Keratinocyte (primary cell): ENCODE data around the gene RHOT1. TPM values are rescaled to one million over a fixed set of nuclear protein-coding genes. Genes with fewer than 3 reads are reported as not detected.
"Not testable (repeated sequence)": the region's sequence is repeated elsewhere in the genome, so short reads cannot be mapped to it uniquely, and the experiment has no call there.

ENCODE experiments used
- DNase-seq: peaks from one replicate; pipeline ENCODE4 v3.0.0-alpha.2; 2011; ENCODE audit warnings: low read depth, missing footprints, low spot score
- FAIRE-seq: peaks from 2 replicates; lab custom pipeline; 2011; peaks lifted over from hg19 to GRCh38; lab: Jason Lieb, UNC
- H2AFZ ChIP-seq: 2 replicates; pipeline ENCODE4 v1.6.0; 2012; ENCODE audit warnings: low read length, control low read depth, inconsistent platforms; ENCODE audit not compliant: control insufficient read depth
- H3K27ac ChIP-seq: 2 replicates; pipeline ENCODE4 v1.5.1; 2011; ENCODE audit warnings: low read length; ENCODE audit not compliant: control insufficient read depth, insufficient read depth
- H3K27me3 ChIP-seq: 3 replicates; pipeline ENCODE4 v1.6.0; 2011; ENCODE audit warnings: low read length; ENCODE audit not compliant: control insufficient read depth, insufficient read depth; ENCODE audit errors: extremely low read depth
- H3K36me3 ChIP-seq, 2 experiments: 2 replicates in 1 of 2; 3 replicates in 1 of 2; pipeline ENCODE4 v1.5.1; 2011; ENCODE audit warnings: low read length in 2 of 2, mild to moderate bottlenecking in 1 of 2; ENCODE audit not compliant: control insufficient read depth in 2 of 2, insufficient read depth in 2 of 2; ENCODE audit errors: extremely low read depth in 1 of 2
- H3K4me1 ChIP-seq: 3 replicates; pipeline ENCODE4 v1.5.1; 2011; ENCODE audit warnings: low read length; ENCODE audit not compliant: control insufficient read depth, insufficient read depth; ENCODE audit errors: extremely low read depth
- H3K4me2 ChIP-seq: 3 replicates; pipeline ENCODE4 v1.6.0; 2011; ENCODE audit warnings: low read depth, low read length; ENCODE audit not compliant: control insufficient read depth, insufficient read depth; ENCODE audit errors: extremely low read depth
- H3K4me3 ChIP-seq, 3 experiments: fragments of 200-600 bp in 1 of 3; sonication (generic) in 1 of 3; 2 replicates in 2 of 3; 3 replicates in 1 of 3; pipeline ENCODE4 v1.5.1; 2011 to 2016; ENCODE audit warnings: low read length in 3 of 3, mild to moderate bottlenecking in 3 of 3, control low read depth in 2 of 3, inconsistent platforms in 1 of 3, low read depth in 1 of 3, mixed read lengths in 1 of 3, mixed run types in 1 of 3, moderate library complexity in 1 of 3; ENCODE audit not compliant: control insufficient read depth in 2 of 3, insufficient read depth in 2 of 3; ENCODE audit errors: extremely low read depth in 1 of 3
- H3K79me2 ChIP-seq: 2 replicates; pipeline ENCODE4 v1.6.0; 2012; ENCODE audit warnings: low read length; ENCODE audit not compliant: control insufficient read depth, insufficient read depth
- H3K9ac ChIP-seq: 3 replicates; pipeline ENCODE4 v1.6.0; 2011; ENCODE audit warnings: low read length; ENCODE audit not compliant: control insufficient read depth, insufficient read depth; ENCODE audit errors: extremely low read depth
- H3K9me1 ChIP-seq: 3 replicates; pipeline ENCODE4 v1.6.0; 2011; ENCODE audit warnings: low read length; ENCODE audit not compliant: control insufficient read depth, insufficient read depth; ENCODE audit errors: extremely low read depth
- H3K9me3 ChIP-seq: 2 replicates; pipeline ENCODE4 v1.5.1; 2012; ENCODE audit warnings: low read depth, low read length; ENCODE audit not compliant: control insufficient read depth
- H4K20me1 ChIP-seq: 3 replicates; pipeline ENCODE4 v1.6.0; 2011; ENCODE audit warnings: low read length; ENCODE audit not compliant: control insufficient read depth, insufficient read depth; ENCODE audit errors: extremely low read depth
- CTCF ChIP-seq, 3 experiments: IDR thresholded peaks in 1 of 3; conservative IDR thresholded peaks in 1 of 3; optimal IDR thresholded peaks in 1 of 3; 2 replicates in 2 of 3; 3 replicates in 1 of 3; pipeline versions ENCODE3 to v1.5.1; 2011; ENCODE audit warnings: low read length in 3 of 3, mild to moderate bottlenecking in 3 of 3, moderate library complexity in 2 of 3, control low read depth in 1 of 3, inconsistent platforms in 1 of 3; ENCODE audit not compliant: insufficient read depth in 2 of 3; ENCODE audit errors: extremely low read depth in 1 of 3
- EZH2 ChIP-seq: IDR thresholded peaks from one replicate; pipeline ENCODE4 v1.6.1; 2012; ENCODE audit warnings: inconsistent platforms, mild to moderate bottlenecking, low read length, moderate library complexity
- dilution Hi-C: fragments of 300-500 bp; cut with MboI; formaldehyde crosslinking; loops from one replicate; pipeline ENCODE4 v1.7.0; 2020; ENCODE audit warnings: low sequenced_read_pairs; ENCODE audit not compliant: extremely low pct_ligation_motif_present
- polyA plus RNA-seq, 5 experiments: library from polyadenylated mRNA; depleted of rRNA in 3 of 5; stranded (reverse) in 3 of 5; stranded (forward) in 1 of 5; unstranded in 1 of 5; fragments of >200 nt; gene quantifications; 1 replicate in 1 of 5; 2 replicates in 3 of 5; 3 replicates in 1 of 5; pipeline versions ENCODE4 v1.2.1 to v1.2.3, GENCODE V29; 2011 to 2012; ENCODE audit warnings: missing spikeins in 2 of 5, low read depth in 1 of 5, low replicate concordance in 1 of 5

Gene RHOT1
- polyA plus RNA-seq, 1 donor (not counting 4 experiments of a cell fraction or from before 2014, with no cell fraction given): 50.4 TPM

GRCh38 chr17:32261936-32262510, 119.7 kb downstream of the RHOT1 start:
- DNase-seq (no peak), FAIRE-seq (no peak)
- Histone ChIP-seq H3K9me3 (no peaks in the 10 kb centered on the region), H3K4me3 (no peak overlapping the region), H3K9me1 (no peaks in the 10 kb centered on the region), H3K4me1 (no peaks in the 10 kb centered on the region), H2AFZ (no peak overlapping the region), H3K36me3 (no peaks in the 10 kb centered on the region), H3K27me3 (peaks cover 55% of the 10 kb centered on the region), H3K4me2 (no peak overlapping the region), H3K79me2 (no peaks in the 10 kb centered on the region), H3K9ac (no peak overlapping the region), H3K27ac (no peak overlapping the region), H4K20me1 (no peaks in the 10 kb centered on the region)
- TF ChIP-seq EZH2: no peak
- TF ChIP-seq CTCF (optimal IDR thresholded peaks at IDR 0.05 in 1 of 3, IDR thresholded peaks at IDR 0.05 in 1 of 3, conservative IDR thresholded peaks at IDR 0.05 in 1 of 3; ENCODE audit: extremely low read depth in 1 of 3, insufficient read depth in 2 of 3, low read length in 3 of 3): no peak
- dilution Hi-C loops: no loop called here

- dilution Hi-C loops, H3K9ac ChIP-seq, H3K36me3 ChIP-seq, H4K20me1 ChIP-seq, H2AFZ ChIP-seq, H3K79me2 ChIP-seq, DNase-seq, H3K4me2 ChIP-seq, H3K4me3 ChIP-seq, H3K9me3 ChIP-seq, H3K9me1 ChIP-seq, FAIRE-seq, H3K27ac ChIP-seq, H3K4me1 ChIP-seq: not testable (repeated sequence)
- H3K27me3 ChIP-seq: peaks cover 70% of the 10 kb centered on the region
These were observed 121.2 kb downstream of the RHOT1 start for GRCh38 chr17:32263515-32263914.
